Measurements from ENCODE around the gene FXYD5.
"Not testable (repeated sequence)": the region's sequence is repeated elsewhere in the genome, so short reads cannot be mapped to it uniquely, and the experiment has no call there.

Gene FXYD5

GRCh38 chr19:35194012-35194984 is 39.8 kb downstream of the FXYD5 start:
- DNase-seq, result no peak

DNA sequence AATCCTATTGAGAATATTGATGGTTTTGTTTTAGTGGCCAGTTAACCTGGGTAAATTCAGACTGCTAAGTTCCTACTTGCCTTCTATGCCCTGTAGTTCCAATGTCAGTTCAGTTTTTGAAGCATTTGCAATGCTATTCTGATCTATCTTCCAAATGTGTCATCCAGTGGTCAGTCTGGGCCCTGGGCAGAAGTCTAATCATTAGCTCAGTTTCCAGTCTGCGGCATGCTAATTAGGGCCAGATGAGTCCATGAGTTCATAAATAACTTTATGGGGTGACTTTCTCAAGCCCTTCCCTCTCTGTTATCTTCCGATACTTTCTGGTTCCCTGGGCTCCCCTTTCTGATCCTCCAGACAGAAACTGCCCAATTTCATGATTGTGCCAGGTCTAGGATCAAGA is 41.3 kb downstream of the FXYD5 start:
- DNase-seq, result no peak

DNA sequence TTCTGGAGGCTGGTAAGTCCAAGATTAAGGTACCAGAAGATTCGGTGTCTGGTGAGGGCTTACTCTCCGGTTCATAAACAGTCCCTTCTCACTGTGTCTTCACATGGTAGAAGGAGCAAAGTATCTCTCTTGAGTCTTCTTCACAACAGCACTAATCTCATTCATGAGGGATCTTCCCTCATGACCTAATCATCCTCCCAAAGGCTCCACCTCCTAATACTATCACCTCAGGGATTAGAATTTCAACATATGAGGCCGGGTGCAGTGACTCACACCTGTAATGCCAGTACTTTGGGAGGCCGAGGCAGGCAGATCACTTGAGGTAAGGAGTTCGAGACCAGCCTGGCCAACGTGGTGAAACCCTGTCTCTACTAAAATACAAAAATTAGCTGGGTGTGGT is 42.3 kb downstream of the FXYD5 start:
- DNase-seq, result not testable (repeated sequence)

DNA sequence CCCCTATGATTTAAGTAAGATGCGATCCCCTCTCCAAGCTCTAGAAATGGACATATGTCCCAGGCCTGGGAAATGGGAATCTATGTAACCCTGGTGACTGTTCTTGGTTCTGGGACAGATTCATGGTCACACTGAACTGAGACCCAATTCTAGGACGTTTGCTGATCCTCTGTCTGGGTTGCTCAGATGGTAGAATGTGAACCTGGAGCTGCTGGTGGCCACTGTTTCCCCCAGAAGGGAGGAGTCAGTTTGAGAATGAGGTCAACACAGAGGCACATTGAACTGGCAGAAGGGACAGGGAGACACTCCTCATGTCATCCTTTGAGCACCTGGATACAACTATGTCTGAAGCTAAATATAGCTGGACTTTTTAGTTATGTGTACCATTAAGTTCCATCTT is 44.9 kb downstream of the FXYD5 start:
- no peak for DNase-seq

DNA sequence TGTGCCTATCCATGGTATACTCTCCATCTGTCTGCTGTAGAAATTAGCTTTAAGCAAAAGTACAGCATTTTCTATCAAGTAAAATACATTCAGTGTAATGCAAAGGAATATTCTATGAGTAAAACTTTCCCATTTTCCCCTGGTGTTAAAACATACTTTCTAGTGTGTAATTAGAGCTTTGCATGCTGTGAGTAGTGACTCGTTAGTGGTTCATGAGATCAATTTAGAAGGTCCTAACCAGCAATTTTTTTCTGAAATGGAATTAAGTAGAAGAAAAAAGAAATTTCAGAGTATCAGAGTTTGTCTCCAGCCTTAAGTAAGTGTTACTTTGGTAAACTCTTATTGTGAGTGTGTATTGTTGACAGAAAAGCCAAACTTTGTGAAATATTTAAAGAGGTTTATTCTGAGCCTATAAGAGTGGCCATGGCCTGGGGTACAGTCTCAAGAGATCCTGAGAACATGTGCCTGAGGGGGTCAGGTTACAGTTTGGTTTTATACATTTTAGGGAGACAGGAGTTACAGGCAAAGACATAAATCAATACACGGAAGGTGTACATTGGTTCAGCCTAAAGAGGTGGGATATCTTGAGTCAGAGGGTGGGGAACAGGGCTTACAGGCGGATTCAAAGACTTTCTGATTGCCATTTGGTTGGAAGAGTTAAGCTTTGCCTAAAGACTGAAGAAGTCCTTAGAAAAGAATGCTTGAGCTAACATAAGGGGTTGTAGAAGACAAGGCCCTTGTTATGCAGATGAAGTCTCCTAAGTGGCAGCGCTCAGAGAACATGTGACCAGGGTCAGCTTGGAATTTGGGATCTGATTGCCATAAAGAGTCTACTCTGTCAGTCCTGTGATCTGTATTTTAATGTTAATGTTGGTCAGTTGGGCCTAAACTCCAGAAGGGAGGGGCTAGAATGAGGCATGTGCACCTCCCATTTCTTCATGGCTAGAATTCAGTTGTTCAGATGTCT is 48.5 kb downstream of the FXYD5 start:
- no peak for DNase-seq

DNA sequence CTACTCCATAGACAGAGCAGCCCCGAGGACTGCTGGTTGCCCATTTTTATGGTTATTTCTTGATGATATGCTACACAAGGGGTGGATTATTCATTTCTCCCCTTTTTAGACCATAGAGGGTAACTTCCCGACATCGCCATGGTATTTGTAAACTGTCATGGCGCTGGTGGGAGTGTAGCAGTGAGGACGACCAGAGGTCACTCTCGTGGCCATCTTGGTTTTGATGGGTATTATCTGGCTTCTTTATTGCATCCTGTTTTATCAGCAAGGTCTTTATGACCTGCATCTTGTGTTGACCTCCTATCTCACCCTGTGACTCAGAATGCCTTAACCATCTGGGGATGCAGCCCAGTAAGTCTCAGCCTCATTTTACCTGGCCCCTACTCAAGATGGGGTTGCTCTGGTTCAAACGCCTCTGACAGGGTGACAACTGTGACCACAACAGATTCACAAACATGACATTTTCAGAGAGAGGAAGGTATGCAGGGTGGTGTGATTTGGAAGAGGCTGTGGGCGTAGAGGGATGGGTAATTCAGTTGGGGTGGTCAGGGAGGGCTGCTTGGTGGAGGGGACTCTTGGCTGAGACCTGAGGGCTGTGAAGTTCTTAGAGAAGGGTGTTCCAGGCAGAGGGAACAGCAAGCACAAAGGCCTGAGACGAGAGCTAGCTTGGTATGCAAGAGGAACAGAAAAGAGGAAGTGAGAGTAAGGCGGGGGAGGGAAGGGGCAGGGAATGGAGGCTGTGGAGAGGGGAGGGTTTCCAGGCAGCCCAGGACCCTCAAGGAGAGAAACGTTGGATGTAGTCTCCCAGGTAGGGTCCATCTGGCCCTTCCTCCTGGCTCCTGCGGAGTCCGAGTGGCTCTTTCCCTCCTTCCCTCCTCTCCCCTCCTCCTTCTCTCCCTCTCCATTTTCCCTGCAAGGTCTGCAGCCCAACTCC is 50.5 kb downstream of the FXYD5 start:
- DNase-seq, result no peak

DNA sequence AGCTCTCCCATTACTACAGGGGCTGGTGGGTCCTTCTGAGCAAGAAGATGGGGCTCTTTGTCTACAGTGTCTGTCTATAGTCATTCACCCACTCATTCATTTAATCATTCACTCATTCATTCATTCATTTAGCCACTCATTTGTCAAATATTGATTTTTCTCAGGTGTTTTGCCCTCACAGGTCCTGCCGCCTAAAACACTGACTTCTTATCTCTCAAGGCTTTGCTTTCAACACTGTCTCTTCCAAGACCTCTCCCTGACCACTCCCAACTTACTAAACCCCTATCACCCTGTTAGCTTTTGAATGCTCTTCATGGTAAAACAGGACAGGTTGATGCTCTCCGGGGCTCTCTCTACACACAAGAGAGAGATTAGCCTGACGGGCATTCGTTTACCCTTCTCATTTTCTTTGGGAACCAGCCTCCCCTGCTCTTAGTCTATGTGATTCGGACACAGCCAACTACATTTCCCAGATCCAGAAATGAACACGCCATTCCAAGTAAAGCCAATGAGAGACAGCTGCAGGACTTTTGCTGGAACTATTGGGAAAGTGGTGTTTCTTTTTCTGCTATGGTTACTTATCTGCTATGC is 51.3 kb downstream of the FXYD5 start:
- no peak for DNase-seq

DNA sequence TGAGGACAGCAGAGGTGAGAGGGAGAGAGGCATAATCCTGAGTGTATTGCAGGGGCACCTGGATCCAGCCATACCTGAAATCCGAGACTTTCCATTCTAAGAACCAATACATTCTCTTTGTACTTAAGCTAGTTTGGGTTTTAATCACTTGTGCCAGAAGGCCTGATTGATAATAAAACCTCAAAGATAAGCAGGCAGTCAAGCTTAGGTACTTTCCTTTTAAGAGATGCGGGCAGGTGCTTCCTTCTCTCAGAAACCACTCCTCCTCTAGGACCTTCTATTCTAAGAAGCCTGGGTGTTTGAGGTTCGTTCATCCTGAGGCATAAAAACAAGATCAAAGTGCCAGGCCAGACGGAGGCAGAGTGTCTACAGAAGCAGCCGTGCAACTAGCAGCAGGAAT is 51.8 kb downstream of the FXYD5 start:
- no peak for DNase-seq

- DNase-seq, result no peak
These were observed 52.3 kb downstream of the FXYD5 start for GRCh38 chr19:35206855-35207254.

DNA sequence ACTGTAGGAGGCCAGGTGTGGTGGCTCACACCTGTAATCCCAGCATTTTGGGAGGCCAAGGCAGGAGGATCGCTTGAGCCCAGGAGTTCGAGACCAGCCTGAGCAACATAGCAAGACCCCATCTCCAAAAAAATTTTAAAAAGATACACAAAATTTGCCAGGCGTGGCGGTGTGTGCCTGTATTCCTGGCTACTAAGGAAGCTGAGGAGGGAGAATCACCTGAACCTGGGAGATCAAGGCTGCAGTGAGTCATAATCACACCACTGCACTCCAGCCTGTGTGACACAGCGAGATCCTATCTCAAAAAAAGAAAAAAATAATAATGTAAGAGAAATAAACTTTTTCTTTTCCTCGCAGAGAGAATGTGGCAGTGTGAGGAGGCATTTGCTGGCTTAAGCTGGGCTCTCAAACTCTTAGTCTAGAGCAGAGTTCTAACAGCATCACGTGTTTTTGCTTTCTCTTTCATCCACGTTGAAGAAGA is 52.9 kb downstream of the FXYD5 start:
- no peak for DNase-seq

- no peak for DNase-seq
These were observed 53.6 kb downstream of the FXYD5 start for GRCh38 chr19:35208121-35208520.

GRCh38 chr19:35209646-35210045 is 55.1 kb downstream of the FXYD5 start:
- DNase-seq, result no peak

DNA sequence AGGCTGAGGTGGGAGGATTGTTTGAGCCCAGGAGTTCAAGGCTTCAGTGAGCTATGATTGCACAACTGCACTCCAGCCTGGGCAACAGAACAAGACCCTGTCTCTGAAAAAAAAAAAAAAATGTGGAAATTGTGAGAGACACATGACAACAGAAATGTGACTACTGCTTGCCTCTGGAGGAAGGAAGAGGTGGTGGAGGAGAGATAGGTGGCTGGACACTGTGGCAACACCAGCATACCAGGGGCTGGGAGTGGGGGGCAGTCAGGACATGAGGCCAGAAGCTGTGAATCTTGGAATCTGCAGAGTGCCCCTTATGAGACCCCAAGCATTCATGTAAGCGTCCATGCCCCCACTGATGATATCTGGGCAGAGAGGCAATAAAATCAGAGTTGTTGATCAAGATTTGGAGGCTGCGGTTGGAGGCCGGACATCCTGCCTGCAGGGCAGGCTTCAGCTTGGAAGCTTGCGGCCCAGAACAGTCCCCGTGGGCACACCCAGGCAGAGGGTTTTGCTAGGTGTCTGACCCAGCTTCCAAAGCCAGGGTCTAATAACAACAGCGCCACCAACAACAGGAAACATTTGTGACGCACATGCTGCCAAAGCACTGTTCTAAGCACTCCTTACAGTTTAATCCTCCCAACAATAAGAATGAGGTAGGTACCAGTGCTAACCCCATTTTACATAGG is 57.2 kb downstream of the FXYD5 start:
- no peak for DNase-seq

- DNase-seq, result no peak
These were observed 57.7 kb downstream of the FXYD5 start for GRCh38 chr19:35212241-35212640.

DNA sequence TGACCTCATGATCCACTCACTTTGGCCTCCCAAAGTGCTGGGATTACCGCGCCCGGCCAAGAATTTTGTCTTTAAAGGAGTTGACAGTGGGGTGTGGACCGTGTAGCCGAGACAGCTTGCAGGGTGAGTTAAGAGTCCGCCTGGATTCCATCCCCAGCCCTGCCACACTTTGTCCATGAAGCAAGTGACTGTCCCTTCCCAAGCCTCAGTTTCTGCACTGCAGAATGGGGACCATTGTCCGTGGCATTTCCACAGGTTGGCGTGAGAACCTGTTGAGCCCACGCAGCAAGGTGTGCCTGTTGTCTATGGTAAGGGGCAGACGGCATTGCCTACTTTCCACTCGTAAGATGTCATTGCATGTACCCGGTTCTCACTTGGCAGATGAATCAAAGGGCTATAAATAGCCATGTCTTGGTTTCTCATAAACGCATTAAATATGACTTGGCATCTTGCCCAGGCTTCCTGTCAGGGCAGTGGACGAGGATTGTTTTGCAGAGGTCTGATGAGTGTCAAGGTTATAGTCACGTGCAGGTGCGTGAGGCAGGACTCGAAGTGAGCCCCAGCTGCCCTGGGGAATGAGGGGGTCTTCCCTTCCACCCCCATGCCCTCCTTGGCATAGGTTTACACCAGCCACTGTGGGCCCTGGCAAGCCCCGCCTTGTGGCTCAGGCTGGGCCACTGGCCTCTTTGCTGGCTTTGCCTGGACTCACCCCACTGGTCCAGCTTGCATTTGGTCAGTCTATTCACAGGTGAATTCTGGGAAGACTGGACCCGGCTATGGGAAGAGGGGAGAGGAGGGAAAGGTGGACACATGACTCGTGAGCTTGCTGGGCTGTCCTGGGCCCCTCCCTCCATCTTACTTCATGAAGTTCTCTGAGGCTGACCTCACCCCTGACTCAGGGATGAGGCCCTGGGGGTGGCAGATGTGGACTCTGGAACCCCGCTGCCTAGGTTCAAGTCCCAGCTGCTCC is 59.4 kb downstream of the FXYD5 start:
- DNase-seq, result no peak

- no peak for DNase-seq
These were observed 60.4 kb downstream of the FXYD5 start for GRCh38 chr19:35214766-35215422.

- no peak for DNase-seq
These were observed 61.7 kb downstream of the FXYD5 start for GRCh38 chr19:35216016-35216832.

DNA sequence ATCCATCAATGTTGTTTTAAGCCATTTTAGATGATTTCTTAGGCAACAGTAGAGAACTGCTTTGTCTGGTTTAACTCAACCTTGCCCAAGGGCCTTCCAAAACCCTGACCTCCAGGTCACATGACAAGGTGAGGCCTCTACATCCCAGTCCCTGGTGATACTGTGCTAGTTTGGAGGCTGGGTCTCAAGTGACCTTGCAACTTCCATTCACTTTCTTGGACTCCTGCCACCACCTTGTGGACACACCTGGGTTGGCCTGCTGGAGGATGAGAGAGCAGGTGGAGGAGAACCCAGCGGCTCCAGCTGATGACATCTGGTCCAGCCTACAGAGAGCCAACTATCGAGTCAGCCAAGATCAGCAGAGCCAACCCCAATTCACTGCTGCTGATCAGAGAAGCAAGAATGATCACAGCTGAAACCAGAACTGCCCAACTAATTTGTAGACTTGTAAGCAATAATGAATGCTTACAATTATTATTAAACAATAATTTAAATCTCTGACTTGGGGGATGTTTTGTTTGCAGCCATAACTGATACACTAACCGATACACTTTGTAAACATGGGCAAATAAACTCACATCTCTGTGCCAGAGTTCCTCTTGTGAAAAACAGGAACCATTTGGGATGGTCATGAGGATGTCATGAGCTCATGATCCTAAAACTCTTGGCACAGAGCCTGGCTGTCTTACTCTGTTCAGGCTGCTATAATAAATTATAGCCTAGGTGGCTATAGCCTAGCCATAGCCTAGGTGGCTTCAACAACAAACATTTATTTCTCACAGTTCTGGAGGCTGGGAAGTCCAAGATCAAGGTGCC is 62.5 kb downstream of the FXYD5 start:
- no peak for DNase-seq

All from 8988T (cell line).